ENCODE data around the gene CEPT1.

GRCh38 chr1:111162488-111162880 lies 22.5 kb downstream of the CEPT1 start:
- TF ChIP-seq POLR2AphosphoS5 (IDR thresholded peaks at IDR 0.05) (no peak), RAD21 (conservative IDR thresholded peaks at IDR 0.05) (no peak), CTCF (IDR thresholded peaks at IDR 0.05; ENCODE audit: poor library complexity, severe bottlenecking) (no peak), EZH2 (IDR thresholded peaks at IDR 0.05; ENCODE audit: borderline replicate concordance, insufficient read depth, low read length, poor library complexity, severe bottlenecking) (no peak), MXI1 (conservative IDR thresholded peaks at IDR 0.05; ENCODE audit: poor library complexity, severe bottlenecking) (no peak), EP300 (conservative IDR thresholded peaks at IDR 0.05; ENCODE audit: poor library complexity, severe bottlenecking) (no peak), REST (IDR thresholded peaks at IDR 0.05; ENCODE audit: borderline replicate concordance) (no peak), TAF1 (IDR thresholded peaks at IDR 0.05; ENCODE audit: low read depth) (no peak)
